Neural cell (in vitro differentiated cells): ENCODE data around the gene GRB2.

ENCODE experiments used
- TF ChIP-seq, protein P1 (sequence below): fragments of 450-650 bp; IDR thresholded peaks from 2 replicates; pipeline ENCODE4 v1.5.1; 2014; ENCODE audit warnings: antibody characterized with exemption, mild to moderate bottlenecking, moderate library complexity; ENCODE audit not compliant: poor library complexity, severe bottlenecking
- TF ChIP-seq, protein P2 (sequence below): IDR thresholded peaks from 2 replicates; pipeline ENCODE4 v1.6.1; 2012; ENCODE audit warnings: borderline replicate concordance

GRCh38 chr17:75397217-75397616, 8.3 kb downstream of the GRB2 start:
- TF ChIP-seq, protein P1, sequence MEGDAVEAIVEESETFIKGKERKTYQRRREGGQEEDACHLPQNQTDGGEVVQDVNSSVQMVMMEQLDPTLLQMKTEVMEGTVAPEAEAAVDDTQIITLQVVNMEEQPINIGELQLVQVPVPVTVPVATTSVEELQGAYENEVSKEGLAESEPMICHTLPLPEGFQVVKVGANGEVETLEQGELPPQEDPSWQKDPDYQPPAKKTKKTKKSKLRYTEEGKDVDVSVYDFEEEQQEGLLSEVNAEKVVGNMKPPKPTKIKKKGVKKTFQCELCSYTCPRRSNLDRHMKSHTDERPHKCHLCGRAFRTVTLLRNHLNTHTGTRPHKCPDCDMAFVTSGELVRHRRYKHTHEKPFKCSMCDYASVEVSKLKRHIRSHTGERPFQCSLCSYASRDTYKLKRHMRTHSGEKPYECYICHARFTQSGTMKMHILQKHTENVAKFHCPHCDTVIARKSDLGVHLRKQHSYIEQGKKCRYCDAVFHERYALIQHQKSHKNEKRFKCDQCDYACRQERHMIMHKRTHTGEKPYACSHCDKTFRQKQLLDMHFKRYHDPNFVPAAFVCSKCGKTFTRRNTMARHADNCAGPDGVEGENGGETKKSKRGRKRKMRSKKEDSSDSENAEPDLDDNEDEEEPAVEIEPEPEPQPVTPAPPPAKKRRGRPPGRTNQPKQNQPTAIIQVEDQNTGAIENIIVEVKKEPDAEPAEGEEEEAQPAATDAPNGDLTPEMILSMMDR: no peak
- TF ChIP-seq, protein P2, sequence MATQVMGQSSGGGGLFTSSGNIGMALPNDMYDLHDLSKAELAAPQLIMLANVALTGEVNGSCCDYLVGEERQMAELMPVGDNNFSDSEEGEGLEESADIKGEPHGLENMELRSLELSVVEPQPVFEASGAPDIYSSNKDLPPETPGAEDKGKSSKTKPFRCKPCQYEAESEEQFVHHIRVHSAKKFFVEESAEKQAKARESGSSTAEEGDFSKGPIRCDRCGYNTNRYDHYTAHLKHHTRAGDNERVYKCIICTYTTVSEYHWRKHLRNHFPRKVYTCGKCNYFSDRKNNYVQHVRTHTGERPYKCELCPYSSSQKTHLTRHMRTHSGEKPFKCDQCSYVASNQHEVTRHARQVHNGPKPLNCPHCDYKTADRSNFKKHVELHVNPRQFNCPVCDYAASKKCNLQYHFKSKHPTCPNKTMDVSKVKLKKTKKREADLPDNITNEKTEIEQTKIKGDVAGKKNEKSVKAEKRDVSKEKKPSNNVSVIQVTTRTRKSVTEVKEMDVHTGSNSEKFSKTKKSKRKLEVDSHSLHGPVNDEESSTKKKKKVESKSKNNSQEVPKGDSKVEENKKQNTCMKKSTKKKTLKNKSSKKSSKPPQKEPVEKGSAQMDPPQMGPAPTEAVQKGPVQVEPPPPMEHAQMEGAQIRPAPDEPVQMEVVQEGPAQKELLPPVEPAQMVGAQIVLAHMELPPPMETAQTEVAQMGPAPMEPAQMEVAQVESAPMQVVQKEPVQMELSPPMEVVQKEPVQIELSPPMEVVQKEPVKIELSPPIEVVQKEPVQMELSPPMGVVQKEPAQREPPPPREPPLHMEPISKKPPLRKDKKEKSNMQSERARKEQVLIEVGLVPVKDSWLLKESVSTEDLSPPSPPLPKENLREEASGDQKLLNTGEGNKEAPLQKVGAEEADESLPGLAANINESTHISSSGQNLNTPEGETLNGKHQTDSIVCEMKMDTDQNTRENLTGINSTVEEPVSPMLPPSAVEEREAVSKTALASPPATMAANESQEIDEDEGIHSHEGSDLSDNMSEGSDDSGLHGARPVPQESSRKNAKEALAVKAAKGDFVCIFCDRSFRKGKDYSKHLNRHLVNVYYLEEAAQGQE: no peak
